NCI-H748 treated with DMSO at 0.1 percent for 48 hours (cell line): Measurements from ENCODE around the gene RPL36AL.

Source experiments
- DNase-seq: peaks from one replicate; lab custom pipeline; 2025; lab: John Stamatoyannopoulos, UW

RPL36AL gene

DNA sequence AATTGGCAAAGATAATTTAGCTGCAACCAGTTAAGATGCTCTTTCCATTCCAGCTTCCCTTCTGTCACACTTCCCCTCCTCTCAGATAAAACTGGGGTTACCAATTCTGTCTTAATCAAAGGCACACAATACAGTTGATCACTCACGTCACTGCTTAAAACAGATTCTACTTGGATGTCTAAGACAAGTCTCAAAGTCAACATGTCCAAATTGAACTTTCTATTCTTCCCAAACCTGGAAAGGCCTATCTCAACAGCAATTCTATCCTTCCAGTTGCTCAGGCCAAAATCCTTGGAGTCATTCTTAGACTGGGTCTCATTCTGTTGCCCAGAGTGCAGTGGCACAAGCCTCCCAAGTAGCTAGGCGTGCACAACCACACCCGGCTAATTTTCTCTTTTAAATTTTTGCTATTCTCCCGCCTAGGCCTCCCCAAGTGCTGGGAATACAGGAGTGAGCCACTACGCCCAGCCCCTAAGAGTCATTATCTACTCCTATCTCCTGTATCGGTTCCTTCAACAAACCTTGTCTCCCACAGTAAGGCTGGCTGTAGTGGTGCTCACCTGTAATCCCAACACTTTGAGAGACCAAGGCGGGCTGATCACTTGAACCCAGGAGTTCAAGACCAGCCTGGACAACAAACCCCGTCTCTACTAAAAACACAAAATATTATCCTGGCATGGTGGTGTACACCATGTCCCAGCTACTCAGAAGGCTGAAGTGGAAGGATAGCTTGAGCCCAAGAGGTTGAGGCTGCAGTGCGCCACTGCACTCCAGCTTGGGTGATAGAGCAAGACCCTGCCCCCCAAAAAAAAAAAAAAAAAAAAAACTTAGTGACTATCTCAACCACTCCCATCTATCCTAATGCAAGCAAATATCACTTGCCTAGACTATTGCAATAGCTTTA, 39.0 kb downstream of the RPL36AL start:
- no peak for DNase-seq

GRCh38 chr14:49579841-49580240, 40.6 kb downstream of the RPL36AL start:
- no peak for DNase-seq

GRCh38 chr14:49578141-49578540, 42.3 kb downstream of the RPL36AL start:
- DNase-seq, result no peak

- no peak for DNase-seq
These were observed 46.4 kb downstream of the RPL36AL start for GRCh38 chr14:49574038-49574437.

- DNase-seq, result no peak
These were observed 51.1 kb downstream of the RPL36AL start for GRCh38 chr14:49569281-49569680.
